Hematopoietic multipotent progenitor cell treated with erythropoietin and hydrocortisone succinate and interleukin-3 and kit ligand, for 6 days (in vitro differentiated cells): ENCODE data around the gene RAPGEF5.

Experiments
- DNase-seq: peaks from one replicate; pipeline ENCODE4 v3.0.0-alpha.2; 2015

Gene RAPGEF5

DNA sequence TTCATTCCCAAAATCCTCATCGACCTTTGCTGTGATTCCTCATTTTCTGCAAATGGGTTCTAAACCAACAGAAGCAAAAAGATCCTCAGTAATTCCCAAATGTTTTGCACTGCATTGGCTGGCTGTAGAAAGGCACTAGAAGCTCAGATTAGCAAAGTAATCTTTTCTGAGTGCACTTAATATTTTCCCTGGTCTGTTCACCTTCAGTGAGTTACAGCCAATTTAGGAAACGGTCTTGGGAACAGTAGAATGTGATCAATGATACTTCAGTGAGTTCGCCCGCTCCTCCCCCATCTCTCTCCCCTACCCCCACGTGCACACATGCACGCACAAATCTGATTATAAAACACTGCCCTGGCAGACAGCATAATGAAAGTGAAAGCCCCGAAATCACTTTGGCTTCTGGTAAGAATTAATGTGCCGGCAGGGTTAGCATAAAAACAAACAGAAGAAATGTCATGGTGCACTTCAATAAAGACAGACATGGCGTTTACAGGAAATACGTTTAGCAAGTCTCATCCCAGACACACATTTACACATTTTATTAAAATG lies 209.9 kb downstream of the RAPGEF5 start:
- DNase-seq = no peak

DNA sequence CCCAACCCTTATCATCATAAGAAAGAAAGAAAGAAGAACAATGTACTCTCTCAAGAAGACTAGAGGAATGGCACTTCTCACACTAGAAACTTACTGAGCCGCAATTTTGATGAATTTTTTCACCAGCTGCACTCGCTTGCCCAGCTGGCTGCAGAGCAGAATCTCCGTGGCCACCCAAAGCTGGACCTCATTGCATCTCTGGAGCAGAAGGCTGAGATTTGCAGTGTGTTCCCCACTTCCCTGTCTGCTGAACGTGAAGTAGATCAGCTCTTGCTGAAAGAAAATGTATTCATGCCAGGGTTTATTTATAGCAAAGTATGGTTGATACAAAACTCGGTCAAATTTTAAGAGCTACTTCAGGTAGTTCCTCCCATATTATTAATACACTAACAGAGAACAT lies 212.0 kb downstream of the RAPGEF5 start:
- no peak for DNase-seq

DNA sequence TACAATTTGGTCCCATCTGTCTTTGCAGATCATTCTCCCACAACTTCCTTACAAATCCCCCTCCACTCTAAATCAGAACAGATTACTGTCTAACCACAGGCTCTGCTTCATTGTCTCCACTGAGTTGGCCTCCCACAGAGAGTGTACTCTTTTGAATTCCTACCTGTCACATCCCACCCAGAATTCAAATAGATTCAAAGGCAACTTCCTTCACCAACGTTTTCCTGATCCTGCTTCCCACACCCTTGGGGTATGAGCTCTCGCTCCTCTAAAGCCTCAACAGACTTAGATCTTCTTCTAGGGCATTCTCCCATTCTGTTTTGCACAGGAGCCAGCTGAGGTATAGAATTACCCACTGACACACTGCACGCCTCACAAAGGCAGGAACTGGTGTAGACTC lies 213.5 kb downstream of the RAPGEF5 start:
- DNase-seq = no peak

DNA sequence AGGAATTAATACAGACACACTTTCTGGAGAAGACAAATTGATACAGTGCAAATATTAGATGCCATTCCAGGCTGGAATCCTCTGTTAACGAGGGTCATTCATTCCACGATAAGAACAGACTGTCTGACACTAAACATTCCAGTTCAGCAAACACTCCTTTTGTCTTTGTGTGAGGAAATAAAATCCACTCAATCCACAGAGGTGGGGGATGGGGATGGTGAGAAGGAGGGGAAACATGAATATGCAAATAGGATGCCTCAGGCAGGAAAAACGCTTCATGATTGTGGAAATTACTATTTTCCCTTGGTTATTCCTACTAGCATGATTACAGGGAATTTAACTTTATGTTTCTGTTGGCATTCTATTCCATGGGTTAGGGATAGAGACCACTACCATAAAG lies 214.4 kb downstream of the RAPGEF5 start:
- no peak for DNase-seq

DNA sequence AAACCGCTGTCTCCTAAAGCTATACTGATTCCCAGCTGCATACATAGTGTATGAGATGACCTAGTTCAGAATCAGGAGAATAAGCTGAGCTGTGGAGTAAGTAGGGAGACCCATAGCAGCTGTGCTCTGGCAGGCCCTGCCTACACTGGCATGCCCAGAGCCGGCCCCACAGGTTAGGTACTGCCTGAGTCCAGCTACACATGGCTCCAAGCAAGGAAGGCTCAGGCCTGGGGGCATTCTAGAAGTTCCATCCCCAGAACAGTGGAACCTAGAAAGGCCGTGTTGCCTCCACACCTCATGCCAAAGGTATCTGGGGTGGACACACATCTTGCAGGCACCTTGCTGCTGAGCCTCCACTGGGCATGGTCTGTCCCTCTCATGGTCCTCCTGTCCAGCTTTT lies 215.6 kb downstream of the RAPGEF5 start:
- no peak for DNase-seq

DNA sequence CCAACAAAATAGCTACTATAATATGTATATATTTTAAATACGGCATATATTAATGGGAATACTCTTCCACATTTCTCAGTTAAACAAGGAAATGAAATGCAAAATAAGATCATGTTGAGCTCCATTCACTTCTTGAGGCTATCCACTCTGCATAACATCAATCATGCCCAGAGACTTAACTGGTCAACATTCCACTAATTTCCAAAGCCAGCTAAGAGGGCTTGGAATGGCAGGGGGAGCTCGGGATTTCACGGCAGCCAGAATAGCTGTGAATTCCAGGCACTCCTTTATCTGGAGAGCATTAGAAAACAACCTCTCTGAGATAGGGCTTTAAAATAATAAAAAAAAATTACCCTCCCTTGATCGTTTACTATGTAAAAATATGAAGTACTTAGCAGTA lies 216.4 kb downstream of the RAPGEF5 start:
- DNase-seq = no peak

DNA sequence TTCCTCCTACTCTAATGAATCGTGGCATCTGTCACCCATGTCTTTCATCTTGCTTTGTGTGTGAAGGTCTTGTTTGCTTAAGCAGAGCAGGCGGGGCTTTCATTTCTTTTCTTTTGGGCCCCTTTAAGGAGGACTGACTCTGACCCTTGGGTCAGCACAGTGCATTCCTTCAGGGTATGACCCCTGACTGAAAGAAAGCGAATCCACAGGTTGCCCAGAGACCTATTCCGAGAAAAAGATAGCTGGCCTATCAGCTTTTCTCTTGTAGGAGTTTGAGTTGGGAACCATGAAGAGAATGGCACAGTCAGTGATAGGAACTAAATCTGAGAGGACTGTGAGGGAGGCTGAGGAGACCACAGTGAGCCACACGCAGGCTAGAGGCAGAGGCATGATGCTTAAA lies 218.1 kb downstream of the RAPGEF5 start:
- DNase-seq = no peak

DNA sequence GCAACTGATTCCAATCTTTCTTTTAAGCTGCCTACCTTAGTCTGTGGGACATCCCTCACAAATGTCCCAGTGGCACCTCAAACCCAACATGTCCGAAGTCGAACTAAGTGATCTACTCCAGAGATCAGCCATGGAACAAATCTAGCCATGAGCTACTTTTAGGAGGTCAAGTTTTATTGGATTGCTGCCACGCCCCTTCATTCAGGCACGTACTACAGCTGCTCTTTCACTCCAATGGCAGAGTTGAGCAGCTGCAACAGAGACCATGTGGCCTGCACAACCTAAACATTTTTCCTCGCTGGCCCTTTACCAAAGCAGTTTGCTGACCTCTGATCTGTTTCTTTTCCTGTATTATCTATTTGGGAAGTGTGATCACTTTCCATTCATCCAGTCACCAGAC lies 218.8 kb downstream of the RAPGEF5 start:
- DNase-seq = no peak

DNA sequence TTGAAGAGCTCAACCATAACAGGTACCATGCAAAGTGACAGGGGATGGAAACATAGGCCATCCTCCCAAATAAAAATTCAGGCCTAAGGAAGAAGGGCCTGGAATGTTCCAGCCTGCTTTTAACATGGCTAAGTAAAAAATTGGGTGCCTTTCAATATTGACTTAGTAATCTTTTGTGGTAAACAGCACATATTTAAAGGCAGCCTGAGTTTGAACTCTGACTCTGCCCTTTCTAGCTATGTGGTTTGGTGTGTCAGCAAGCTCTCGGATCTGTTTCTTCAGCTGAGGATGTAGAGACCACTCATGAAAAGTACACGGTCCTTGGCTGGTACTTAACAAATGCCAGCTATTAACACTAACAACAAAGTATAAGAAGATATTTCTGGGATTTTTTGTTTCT lies 219.5 kb downstream of the RAPGEF5 start:
- no peak for DNase-seq

DNA sequence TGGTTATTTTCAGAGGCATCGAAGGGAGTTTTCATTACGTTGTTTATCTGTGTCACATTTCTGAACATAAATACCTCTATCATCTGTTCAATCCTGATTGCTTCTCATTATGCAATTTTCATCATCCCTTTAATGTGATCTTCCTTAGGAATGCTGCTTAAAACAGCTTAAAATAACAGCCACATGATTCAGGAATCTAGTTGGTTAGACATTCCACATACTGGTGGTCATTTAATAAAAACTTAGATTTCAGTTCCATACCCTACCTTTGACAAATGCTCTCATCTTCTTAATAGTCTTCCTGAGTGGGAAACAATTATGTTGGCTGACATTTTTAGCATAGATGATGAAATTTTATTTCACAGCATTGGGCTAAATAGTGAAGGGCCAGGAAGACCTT lies 219.9 kb downstream of the RAPGEF5 start:
- no peak for DNase-seq

DNA sequence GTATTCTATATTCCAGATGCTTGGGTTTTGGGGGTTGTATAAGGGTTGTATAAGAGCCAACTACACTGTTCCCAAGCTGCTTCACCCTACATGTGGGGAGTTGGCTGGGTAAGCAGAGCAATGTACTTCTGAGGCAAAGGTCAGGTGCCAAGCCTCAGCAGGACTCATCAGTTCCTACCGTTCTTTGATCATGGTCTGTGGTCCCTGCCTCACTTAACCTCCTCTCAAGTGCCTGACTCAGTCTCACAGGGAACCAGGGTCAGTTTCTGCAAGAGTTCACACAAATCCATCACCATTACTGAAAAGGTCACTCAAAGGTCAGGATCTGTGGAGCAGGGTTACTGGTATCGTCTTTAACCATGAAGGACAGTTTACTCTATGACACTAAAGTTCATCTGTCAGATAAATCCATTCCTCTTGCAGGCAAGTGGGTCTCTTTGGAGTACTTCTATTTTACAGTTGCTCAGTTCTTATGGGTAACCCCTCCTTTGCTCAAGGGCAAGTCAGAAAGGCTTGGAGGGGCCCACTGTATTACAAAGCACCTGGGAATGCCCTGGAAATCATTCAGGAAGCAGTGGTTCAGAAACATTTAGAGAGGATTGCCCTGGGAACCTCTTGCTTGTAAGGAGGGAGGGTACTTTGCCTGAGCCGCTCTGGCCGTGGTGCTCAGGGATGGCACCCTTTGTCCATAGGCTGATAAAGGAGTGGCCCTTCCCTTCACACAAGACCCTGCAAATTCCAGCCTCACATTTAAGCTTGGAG lies 227.0 kb downstream of the RAPGEF5 start:
- no peak for DNase-seq

DNA sequence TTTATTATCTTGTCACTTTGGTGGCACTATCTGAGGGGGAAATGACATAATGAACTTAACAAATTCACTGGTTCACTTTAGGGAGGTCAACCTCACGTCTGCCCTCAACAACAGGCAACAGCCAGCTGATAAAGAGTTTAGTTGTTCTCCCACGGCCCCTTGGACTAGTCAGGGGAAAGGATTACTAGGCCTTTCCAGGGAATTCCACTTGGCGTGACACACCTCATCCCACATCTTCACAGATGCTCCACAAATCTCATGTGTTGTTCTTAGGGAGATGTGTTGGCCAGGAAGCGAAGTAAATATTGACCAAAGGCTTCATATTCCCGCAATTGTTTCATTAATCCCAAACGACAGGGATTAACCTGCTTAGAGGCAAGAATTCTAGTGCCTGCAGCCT lies 227.8 kb downstream of the RAPGEF5 start:
- DNase-seq = no peak

DNA sequence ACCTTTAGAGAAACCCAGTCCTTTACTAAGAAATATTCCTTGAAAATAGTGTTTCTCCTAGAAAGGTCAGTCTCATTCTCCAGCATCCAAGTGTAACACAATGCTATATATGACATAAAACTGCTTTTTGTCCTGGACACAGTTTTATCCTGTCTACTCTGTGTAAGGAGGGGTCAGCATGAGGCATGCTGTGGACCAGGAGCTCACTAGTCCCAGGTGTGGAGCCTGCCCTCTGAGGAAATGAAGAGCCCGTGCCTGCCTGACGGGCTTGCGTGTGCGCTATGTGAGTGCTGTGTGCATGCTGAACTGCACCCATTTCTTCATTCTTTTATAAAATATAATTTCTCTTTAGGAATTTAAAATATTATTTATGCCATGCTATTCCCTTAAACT lies 228.4 kb downstream of the RAPGEF5 start:
- no peak for DNase-seq

DNA sequence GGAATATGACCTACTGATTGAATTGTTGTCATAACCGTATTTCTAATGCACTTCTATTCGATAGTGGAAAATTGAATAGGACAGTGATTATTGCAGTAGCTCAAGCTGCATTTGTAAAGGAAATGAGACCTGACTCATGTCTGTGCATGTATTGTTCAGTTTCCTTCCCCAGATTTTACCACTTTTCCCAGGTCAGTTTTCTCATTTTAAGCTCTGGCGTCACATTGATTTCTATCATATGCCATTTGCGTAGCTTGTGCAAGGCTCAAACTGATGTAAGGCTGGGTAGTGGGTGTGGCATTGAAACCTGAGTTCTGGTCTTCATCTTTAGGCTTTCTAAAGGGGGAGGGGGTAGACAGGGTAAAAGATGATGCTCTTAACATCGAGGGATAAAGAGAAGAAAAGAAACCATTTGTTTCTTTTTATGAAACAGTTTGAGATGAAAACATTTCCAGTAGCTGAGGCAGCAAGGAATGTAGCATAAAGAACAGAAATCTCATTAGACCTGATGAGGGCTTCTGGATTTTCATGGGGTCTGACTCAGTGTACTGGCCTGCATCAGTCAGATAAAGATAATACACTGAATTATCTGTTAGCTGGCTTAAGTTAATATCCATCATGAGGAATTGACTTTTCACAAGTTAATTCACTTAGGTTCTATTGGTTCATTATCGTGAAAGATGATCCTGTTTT lies 229.0 kb downstream of the RAPGEF5 start:
- DNase-seq = no peak

DNA sequence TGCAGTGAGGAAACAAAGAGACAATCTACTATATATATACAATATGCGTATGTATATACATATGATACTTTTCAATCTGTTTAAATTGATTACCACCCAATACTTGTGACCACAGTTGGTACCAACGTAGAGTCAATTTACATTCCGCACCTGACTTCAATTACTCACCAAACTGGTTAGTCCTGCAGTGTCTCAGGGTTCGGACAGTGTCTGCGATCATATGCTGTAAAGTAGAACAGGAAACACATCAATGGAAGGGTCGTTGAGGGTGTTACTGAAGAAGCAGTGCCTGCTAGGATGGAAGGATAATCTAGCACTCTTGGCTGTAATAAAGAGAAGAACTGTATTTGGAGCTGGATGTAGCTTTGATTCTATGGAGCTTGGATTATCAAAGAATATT lies 231.5 kb downstream of the RAPGEF5 start:
- no peak for DNase-seq

DNA sequence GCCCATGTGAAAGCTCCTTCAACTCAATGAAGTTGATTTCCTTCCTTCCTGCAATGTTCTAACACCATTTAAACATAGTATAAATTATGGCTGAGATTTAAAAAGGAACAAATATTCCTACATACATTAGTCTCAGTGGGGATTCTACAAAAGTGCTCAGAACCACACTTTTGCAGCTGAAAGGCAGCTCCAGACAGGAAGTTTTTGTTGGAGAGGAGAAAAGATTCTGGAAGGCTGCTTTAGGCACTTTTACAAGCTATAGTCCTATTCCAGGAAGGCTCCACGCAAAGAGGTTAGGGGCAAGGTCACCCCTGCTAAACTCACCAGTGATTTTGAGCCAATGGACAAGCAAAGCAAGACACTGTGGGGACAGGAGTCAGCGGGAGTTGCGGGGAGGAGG lies 232.0 kb downstream of the RAPGEF5 start:
- no peak for DNase-seq

DNA sequence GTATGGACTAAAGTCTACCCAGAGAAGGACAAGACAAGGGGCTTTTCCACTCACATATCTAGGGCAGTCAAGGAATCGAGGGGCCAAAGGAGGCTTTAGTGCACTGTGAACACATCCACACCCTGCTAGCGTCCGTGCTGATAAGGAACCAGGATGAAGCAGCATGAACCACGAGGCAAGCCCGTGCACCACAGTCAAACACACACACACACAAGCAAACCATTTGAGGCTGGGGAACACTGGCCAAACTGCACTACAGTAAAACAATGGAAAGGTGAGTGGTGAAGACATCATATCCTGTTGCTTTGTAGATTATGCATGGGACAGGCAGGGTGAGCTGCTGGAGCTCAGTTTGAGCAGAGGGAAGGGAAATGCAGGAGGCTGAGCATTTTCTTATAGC lies 233.8 kb downstream of the RAPGEF5 start:
- peak; percentile 69 for DNase-seq

DNA sequence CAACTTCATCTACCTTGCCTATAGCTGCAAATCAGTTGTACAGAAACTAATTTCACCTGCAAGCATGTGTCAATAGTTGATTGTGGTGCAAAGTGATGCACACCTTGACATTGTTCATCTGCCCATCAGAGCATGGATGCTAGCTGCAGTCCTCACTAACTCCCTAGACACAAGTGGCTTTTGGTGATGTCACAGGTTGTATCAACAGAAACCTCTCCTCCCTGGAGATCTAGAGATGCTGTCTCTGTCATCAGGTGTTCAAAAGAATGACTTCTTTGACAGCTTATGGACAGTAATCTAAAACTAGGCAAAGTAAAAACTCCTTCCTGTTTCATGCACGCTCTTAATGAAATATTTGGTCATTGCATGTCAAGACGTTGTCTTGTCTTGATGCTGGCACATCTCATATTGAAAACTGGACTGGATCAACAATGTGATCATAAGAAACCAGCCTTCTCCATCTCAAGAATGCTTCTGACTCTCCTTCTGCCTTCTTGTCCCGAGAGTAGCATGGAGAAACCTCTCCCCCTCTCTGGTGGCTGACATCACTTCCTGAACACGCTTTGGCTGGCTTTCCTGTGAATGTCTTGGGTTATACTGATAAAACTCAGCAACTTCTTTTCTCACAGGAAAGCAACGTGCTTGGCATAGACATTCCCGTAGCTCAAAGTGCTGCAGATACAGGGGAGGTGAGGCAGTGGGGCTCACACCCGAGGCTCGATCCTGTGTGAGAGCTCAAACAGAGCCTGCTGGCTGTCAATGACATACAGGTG lies 235.1 kb downstream of the RAPGEF5 start:
- DNase-seq = peak; percentile 62

DNA sequence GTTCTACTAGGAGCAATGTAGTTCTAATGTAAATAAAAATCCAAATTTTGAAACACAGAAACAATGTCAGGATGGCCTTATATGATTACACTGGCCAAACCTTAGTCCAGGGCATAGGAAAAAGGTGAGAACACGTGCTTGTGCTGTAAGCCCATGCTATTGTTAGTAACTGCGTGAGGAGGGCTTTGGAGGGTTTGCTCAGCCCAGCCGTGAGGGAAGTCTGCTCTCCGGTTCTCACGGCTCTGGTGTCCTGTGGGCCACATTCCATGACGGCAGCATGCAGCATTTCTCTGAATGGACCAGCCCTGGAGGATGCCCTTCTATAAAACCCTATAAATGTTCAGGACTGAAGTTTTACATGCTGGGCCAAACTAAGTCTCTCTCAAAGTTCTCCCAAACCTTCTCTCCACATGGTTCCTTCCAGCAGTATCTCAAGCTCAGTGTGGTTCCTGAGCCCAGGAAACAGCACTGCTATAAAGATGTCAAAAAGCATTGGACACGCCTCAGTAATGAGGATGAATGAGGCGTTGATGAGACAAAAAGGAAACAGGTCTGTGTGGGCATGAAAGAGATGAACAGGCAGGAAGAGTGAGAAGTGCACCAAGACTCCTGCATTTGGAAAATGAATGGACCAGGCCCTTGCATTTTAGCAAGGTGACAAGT lies 236.4 kb downstream of the RAPGEF5 start:
- DNase-seq = no peak

DNA sequence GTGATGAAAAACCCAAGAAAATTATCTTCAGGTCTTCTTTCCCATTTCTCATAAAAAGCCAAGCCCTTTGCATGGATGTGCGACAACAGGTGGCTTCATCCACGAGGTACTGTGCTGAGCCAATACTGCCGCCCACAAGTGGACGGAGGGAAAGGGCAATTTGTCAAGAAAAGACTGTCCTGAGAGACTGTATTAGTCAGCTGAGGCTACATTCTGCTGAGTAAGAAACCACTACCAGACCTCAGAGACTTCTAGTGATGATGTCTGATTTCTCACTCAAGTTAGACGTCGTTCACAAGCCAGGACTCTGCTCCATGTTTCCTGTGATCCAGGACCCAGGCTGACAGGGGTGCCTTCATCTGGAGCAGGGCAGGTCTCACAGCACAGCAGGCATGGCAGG lies 239.7 kb downstream of the RAPGEF5 start:
- DNase-seq = no peak

DNA sequence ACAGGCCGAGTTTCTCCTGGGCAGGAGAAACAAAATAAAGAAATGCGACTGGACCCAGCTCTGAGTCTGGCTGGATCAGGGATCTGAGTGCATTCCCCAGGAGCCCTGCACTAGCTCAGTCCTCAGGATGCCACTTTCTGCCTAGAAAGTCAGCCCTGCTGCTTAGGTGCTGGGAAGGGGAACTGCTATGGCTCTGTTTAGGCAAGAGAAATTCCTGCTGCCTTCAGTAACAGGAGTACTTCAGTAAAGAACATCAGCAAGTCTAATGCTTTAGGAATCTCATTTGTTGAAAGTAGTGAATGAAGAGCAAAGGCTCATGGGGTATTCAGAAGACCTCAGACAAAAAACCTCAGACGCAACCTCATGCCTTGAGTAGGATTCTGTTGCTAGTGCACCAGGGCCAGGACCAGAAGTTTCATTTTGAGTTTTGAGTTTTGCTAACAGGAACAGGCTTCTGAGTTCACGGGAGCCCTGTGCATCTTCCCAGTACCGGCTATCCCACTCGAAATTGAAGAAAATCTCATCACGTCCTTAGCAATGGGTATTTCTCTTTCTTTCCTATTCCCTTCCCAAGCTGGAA lies 240.4 kb downstream of the RAPGEF5 start:
- no peak for DNase-seq

DNA sequence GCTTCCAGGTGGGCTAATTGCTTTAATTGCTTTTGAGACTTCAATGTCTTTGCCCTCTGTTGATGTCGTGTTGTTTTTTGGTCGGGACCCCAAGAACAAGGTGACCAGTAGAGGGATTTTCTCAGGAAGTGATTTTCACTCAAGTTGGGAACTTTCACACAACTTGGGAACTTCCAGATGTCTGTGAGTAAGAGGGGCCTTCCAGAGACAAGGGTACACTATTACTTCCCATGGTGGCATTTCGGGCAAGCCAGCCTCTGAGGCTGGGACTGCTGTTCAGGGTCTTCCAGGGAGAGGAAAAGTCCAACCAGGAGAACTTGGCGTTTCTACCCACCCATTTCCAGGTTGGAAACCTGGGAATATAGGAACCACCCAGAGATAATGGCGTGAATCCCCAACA lies 241.3 kb downstream of the RAPGEF5 start:
- DNase-seq = no peak
